SU-DHL-6 (cell line): Measurements from ENCODE around the gene LUZP1.

ENCODE experiments used
- H2AFZ ChIP-seq: fragments of 200-600 bp; sonication (generic); 2 replicates; pipeline ENCODE4 v1.6.1; 2014; ENCODE audit warnings: low read depth, mild to moderate bottlenecking, moderate library complexity, mixed read lengths, antibody characterized with exemption, low read length; ENCODE audit not compliant: severe bottlenecking
- H3F3A ChIP-seq: fragments of 200-600 bp; shearing (Covaris generic); 2 replicates; pipeline ENCODE4 v1.6.0; 2016; ENCODE audit warnings: antibody characterized with exemption, mild to moderate bottlenecking; ENCODE audit not compliant: insufficient read depth
- H3K27ac ChIP-seq: fragments of 200-600 bp; sonication (generic); 2 replicates; pipeline ENCODE4 v1.5.1; 2016; ENCODE audit warnings: low read depth, mild to moderate bottlenecking, low read length, moderate library complexity, mixed read lengths
- H3K27me3 ChIP-seq: fragments of 200-600 bp; sonication (generic), shearing (Covaris generic); 2 replicates; pipeline ENCODE4 v1.6.0; 2014; ENCODE audit warnings: mild to moderate bottlenecking, low read length
- H3K36me3 ChIP-seq: fragments of 200-600 bp; sonication (generic); 2 replicates; pipeline ENCODE4 v1.6.1; 2014; ENCODE audit warnings: mild to moderate bottlenecking, low read length, mixed read lengths
- H3K4me2 ChIP-seq: fragments of 300-600, 200-600 bp; shearing (Covaris generic), sonication (generic); 2 replicates; pipeline ENCODE4 v1.6.0; 2014; ENCODE audit warnings: low read length, low read depth, mild to moderate bottlenecking; ENCODE audit not compliant: poor library complexity, severe bottlenecking
- H3K4me3 ChIP-seq: fragments of 200-600 bp; sonication (generic); 2 replicates; pipeline ENCODE4 v1.5.1; 2014; ENCODE audit warnings: antibody characterized with exemption, low read length, mild to moderate bottlenecking, mixed read lengths; ENCODE audit not compliant: insufficient read depth, poor library complexity, severe bottlenecking
- H3K79me2 ChIP-seq: fragments of 200-600 bp; sonication (generic); 2 replicates; pipeline ENCODE4 v1.6.1; 2014; ENCODE audit warnings: mild to moderate bottlenecking, low read length, moderate library complexity; ENCODE audit not compliant: insufficient read depth
- H3K9ac ChIP-seq: fragments of 200-600 bp; sonication (generic); 2 replicates; pipeline ENCODE4 v1.7.0; 2014; ENCODE audit warnings: mild to moderate bottlenecking, low read length
- H3K9me2 ChIP-seq: fragments of 200-600 bp; sonication (generic); replicated peaks from 2 replicates; pipeline ENCODE4 v1.6.1; 2014; ENCODE audit warnings: low read length; ENCODE audit not compliant: insufficient read depth
- H3K9me3 ChIP-seq: fragments of 200-600 bp; sonication (generic); 2 replicates; pipeline ENCODE4 v1.6.1; 2014; ENCODE audit warnings: low read length, mixed read lengths; ENCODE audit not compliant: insufficient read depth
- H4K20me1 ChIP-seq: fragments of 200-600 bp; sonication (generic); 2 replicates; pipeline ENCODE4 v1.6.1; 2014; ENCODE audit warnings: low read depth, mild to moderate bottlenecking, antibody characterized with exemption, low read length, moderate library complexity, mixed read lengths
- EZH2phosphoT487 ChIP-seq: fragments of 200-600 bp; sonication (generic), shearing (Covaris generic); conservative IDR thresholded peaks from 2 replicates; pipeline ENCODE4 v1.6.1; 2018; ENCODE audit warnings: mild to moderate bottlenecking, antibody characterized with exemption, low read length, moderate library complexity, mixed read lengths
- TF ChIP-seq, protein P1 (sequence below): fragments of 200-600 bp; sonication (generic); IDR thresholded peaks from one replicate; pipeline ENCODE4 v1.5.1; 2017; ENCODE audit warnings: antibody characterized with exemption, mild to moderate bottlenecking, low read length, moderate library complexity; ENCODE audit not compliant: insufficient read depth, poor library complexity, severe bottlenecking

The LUZP1 gene

DNA sequence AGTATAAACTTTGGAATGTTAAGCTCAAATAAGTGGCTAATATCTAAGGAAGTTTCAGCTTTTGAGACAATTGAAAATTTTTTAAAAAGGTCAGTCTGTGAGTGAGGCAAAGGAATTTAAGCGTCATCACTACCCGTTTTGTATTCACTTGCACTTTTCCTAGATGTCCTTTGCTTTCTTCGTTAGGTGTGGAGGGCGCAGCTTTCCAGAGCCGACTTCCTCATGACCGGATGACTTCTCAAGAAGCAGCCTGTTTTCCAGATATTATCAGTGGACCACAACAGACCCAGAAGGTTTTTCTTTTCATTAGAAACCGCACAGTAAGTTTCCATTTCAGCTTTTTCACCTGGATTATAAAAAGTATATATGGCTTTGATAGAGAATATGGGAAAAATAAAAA, 118.5 kb downstream of the LUZP1 start:
- peaks cover 9% of the 10 kb centered on the region; the same call in 1 of the 2 replicates for H3K36me3 ChIP-seq
- H4K20me1 ChIP-seq: no peaks in the 10 kb centered on the region
- H3K9ac ChIP-seq: no peak overlapping the region
- H3K4me2 ChIP-seq: no peak overlapping the region
- H3F3A ChIP-seq: no peaks in the 10 kb centered on the region
- no peak overlapping the region for H2AFZ ChIP-seq
- no peak overlapping the region for H3K27ac ChIP-seq
- no peaks in the 10 kb centered on the region for H3K9me2 ChIP-seq
- no peak for TF ChIP-seq EZH2phosphoT487
- TF ChIP-seq, protein P1, sequence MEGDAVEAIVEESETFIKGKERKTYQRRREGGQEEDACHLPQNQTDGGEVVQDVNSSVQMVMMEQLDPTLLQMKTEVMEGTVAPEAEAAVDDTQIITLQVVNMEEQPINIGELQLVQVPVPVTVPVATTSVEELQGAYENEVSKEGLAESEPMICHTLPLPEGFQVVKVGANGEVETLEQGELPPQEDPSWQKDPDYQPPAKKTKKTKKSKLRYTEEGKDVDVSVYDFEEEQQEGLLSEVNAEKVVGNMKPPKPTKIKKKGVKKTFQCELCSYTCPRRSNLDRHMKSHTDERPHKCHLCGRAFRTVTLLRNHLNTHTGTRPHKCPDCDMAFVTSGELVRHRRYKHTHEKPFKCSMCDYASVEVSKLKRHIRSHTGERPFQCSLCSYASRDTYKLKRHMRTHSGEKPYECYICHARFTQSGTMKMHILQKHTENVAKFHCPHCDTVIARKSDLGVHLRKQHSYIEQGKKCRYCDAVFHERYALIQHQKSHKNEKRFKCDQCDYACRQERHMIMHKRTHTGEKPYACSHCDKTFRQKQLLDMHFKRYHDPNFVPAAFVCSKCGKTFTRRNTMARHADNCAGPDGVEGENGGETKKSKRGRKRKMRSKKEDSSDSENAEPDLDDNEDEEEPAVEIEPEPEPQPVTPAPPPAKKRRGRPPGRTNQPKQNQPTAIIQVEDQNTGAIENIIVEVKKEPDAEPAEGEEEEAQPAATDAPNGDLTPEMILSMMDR: no peak
- no peaks in the 10 kb centered on the region for H3K9me3 ChIP-seq
- no peak overlapping the region for H3K4me3 ChIP-seq
- H3K27me3 ChIP-seq: no peaks in the 10 kb centered on the region
- peaks cover 27% of the 10 kb centered on the region for H3K79me2 ChIP-seq

DNA sequence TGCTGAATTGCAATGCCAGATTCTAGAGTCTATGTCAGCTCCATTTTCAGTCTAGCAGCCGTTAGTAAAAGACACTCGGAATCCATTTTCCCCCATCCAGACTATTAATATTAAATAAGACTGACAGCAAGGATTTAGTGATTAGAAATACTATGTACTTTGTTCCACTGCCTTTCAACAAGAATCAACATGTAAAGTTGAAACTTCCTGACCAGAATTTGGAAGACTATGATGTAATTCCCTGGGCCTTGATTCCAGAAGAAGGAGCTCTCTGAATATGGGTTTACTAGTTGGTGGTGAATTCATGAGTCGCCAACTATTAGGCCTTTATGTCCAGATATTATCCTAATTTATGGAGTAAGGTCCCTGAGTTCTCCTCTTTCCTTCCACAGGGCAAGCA, 124.6 kb downstream of the LUZP1 start:
- no peak overlapping the region for H2AFZ ChIP-seq
- H3F3A ChIP-seq: no peaks in the 10 kb centered on the region
- H3K9me2 ChIP-seq: no peaks in the 10 kb centered on the region
- TF ChIP-seq, protein P1: no peak
- no peak for TF ChIP-seq EZH2phosphoT487
- no peak overlapping the region for H3K4me3 ChIP-seq
- no peaks in the 10 kb centered on the region for H3K9me3 ChIP-seq
- peaks cover 72% of the 10 kb centered on the region for H3K79me2 ChIP-seq
- H3K4me2 ChIP-seq: no peak overlapping the region
- no peaks in the 10 kb centered on the region for H4K20me1 ChIP-seq
- peaks cover 7% of the 10 kb centered on the region; the same call in 1 of the 2 replicates for H3K36me3 ChIP-seq
- no peak overlapping the region for H3K27ac ChIP-seq
- no peak overlapping the region for H3K9ac ChIP-seq
- no peaks in the 10 kb centered on the region for H3K27me3 ChIP-seq

DNA sequence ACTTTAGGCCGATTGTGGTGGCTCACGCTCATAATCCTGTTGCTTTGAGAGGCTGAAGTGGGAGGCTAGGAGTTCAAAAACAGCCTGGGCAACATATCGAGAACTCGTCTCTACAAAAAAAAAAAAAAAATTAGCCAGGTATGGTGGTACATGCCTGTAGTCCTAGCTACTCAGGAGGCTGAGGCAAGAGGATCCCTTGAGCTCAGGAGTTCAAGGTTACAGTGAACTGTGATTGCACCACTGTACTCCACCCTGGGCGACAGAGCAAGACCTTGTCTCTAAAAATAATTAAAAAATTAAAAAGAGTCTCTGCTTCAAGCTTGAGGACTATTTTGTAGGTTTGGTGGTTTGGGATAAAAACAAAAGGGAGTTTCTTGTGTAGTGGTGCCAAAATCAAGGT, 128.1 kb downstream of the LUZP1 start:
- no peaks in the 10 kb centered on the region for H3F3A ChIP-seq
- TF ChIP-seq EZH2phosphoT487: no peak
- TF ChIP-seq, protein P1: no peak
- H3K27me3 ChIP-seq: no peaks in the 10 kb centered on the region
- 0 out of 2 replicates have a peak, but pooled peaks cover 3% of the 10 kb centered on the region for H4K20me1 ChIP-seq
- H3K9me3 ChIP-seq: no peaks in the 10 kb centered on the region
- H3K36me3 ChIP-seq: no peaks in the 10 kb centered on the region
- H3K4me2 ChIP-seq: no peak overlapping the region
- no peaks in the 10 kb centered on the region for H3K9me2 ChIP-seq
- peaks cover 78% of the 10 kb centered on the region for H3K79me2 ChIP-seq
- H3K9ac ChIP-seq: no peak overlapping the region
- no peak overlapping the region for H3K27ac ChIP-seq
- H2AFZ ChIP-seq: no peak overlapping the region
- no peak overlapping the region for H3K4me3 ChIP-seq
